Thymus (tissue), 11 donors: ENCODE measurements around the gene ZNF302. TPM values are rescaled to one million over a fixed set of nuclear protein-coding genes. Genes with fewer than 3 reads are reported as not detected.
A peak's percentile ranks its signal among the peaks of the same experiment; 100 is the strongest.

Experiments used
- DNase-seq, 9 donors: peaks; one replicate each; pipeline ENCODE4 v3.0.0-alpha.2; 2013; ENCODE audit warnings: low spot score in 9 of 9, low read depth in 6 of 9, missing footprints in 1 of 9
- H3K27ac ChIP-seq, 2 donors: one replicate each; pipeline ENCODE4 v1.5.1; 2013; ENCODE audit warnings: control low read depth in 1 of 2, low read depth in 1 of 2, low read length in 1 of 2, mild to moderate bottlenecking in 1 of 2, moderate library complexity in 1 of 2
- H3K27me3 ChIP-seq, 2 donors: one replicate each; pipeline ENCODE4 v1.5.1; 2013; ENCODE audit warnings: low read length in 1 of 2; ENCODE audit not compliant: control insufficient read depth in 2 of 2, insufficient read depth in 1 of 2
- H3K36me3 ChIP-seq, 2 donors: one replicate each; pipeline ENCODE4 v1.5.1; 2013; ENCODE audit warnings: low read length in 1 of 2, mild to moderate bottlenecking in 1 of 2, moderate library complexity in 1 of 2; ENCODE audit not compliant: control insufficient read depth in 2 of 2, insufficient read depth in 2 of 2
- H3K4me1 ChIP-seq, 2 donors: one replicate each; pipeline ENCODE4 v1.5.1; 2013; ENCODE audit warnings: low read length in 2 of 2; ENCODE audit not compliant: control insufficient read depth in 2 of 2, insufficient read depth in 2 of 2
- H3K4me3 ChIP-seq, 2 donors: one replicate each; pipeline ENCODE4 v1.5.1; 2013; ENCODE audit warnings: low read length in 2 of 2, control low read depth in 1 of 2, mild to moderate bottlenecking in 1 of 2
- H3K9me3 ChIP-seq, 2 donors: one replicate each; pipeline ENCODE4 v1.5.1; 2013; ENCODE audit warnings: low read length in 1 of 2, mild to moderate bottlenecking in 1 of 2; ENCODE audit not compliant: control insufficient read depth in 2 of 2, insufficient read depth in 1 of 2
- WGBS: extraction: QIAGEN DNeasy Blood & Tissue Kit; methylation state at CpG from one replicate; pipeline ENCODE4 v1.1.7; 2013; 5-methylcytosine and 5-hydroxymethylcytosine counted together
- polyA plus RNA-seq: library from polyadenylated mRNA; stranded (reverse); fragments of 200-250 nt; gene quantifications from one replicate; pipeline ENCODE4 v1.2.3, GENCODE V29; 2013
- total RNA-seq: library from RNA; stranded (reverse); fragments of 120-200 nt; gene quantifications from one replicate; pipeline ENCODE4 v1.2.4, GENCODE V29; 2013
- donor health status: healthy.

The ZNF302 gene
- total and polyA plus RNA-seq, 2 donors, result 32.7 to 44.4 TPM

DNA sequence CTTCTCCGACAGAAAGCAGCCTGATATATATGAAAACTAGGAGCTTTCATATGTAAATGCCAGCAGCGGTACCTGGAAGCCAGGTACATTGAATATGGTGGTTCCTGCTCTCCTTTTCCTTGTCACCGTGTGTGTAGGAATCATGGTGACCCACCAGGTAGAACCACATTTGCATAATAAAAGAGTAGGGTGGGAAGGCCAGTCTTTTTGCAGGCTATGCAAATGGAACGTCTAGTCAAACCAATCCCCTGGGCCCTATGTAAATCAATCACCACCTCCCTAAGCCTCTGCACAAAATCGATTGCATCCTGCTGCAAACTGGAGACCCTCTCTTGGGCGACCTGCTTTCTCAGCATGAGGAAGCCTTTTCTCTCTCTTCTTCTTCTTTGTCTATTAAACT lies 34.4 kb downstream of the ZNF302 start:
- no peaks in the 10 kb centered on the region for H3K4me1 ChIP-seq
- DNase-seq, result no peak

DNA sequence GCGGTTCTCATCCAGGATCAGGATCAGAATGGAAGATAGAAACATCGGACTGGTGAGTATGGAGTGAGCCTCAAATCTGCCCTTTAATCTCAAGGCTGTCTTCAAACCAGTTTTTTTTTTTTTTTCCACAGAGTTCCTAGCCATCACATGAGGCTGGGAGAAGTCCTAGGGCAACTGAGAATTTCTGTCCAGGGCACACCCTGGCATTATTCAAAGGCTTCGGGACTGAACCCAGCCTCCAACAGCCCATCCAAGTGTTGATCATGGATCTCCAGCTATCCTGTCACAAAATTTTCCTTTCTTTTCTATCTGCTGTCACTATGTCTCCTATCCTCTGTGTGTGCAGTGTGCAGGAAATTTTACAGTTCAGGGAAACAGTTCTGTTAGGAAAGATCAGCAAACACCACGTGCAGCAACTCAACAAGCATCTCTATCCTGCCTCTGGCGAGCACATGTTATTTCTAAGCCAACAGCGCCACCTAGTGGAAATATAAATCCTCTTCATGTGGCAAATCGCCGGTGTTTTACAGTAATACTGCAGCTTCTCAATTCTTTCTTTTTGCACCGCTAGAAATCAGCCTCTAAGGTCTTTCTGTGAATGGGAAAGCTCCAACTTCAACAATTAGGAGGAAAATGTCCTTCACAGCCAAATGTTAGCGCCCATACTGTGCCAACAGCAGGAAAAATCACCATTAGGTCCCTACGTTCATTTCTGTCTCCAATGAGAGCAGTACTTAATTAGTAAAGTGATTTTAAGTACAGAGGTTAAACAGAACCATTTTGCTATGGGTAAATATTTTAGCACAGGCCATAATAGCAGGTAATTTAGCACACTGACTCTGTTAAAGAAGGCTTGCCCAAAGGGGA lies 35.1 kb downstream of the ZNF302 start:
- 41% methylated on average over 11 of the region's 11 CpGs for WGBS
- Histone ChIP-seq H3K4me1 (no peaks in the 10 kb centered on the region), H3K4me3 (no peak overlapping the region), H3K27ac (no peak overlapping the region), H3K9me3 (peaks cover 1 to 10% of the 10 kb centered on the region in 2 donors), H3K36me3 (no peaks in the 10 kb centered on the region), H3K27me3 (no peaks in the 10 kb centered on the region)
- DNase-seq, result peak; percentile 19 to 68 (median 42)

More for the DNA sequence above, 34.4 kb downstream of the ZNF302 start:
- H3K27me3 ChIP-seq, result no peaks in the 10 kb centered on the region
- no peak overlapping the region for H3K4me3 ChIP-seq
- peaks cover 1 to 12% of the 10 kb centered on the region in 2 donors for H3K9me3 ChIP-seq
- WGBS, result 70% methylated on average over 6 of the region's 6 CpGs
- no peak overlapping the region for H3K27ac ChIP-seq
- no peaks in the 10 kb centered on the region for H3K36me3 ChIP-seq

DNA sequence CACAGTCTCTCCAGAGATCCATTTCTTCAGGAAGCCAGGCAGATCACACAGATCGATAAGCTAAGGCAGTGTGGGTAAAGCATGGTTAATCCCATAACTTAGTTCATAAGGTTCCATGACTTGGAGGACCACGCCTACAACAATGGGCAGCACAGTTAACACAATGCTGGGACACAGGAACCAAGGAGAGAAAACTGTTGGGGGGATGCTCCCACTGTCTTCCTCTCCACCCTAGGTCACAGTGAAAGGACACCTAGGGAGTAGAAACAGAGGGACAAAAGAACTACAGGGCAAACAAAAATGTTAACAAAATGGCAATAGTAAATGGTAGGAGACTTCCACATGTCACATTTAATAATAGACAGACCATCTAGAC lies 35.8 kb downstream of the ZNF302 start:
- H3K4me3 ChIP-seq, result no peak overlapping the region

DNA sequence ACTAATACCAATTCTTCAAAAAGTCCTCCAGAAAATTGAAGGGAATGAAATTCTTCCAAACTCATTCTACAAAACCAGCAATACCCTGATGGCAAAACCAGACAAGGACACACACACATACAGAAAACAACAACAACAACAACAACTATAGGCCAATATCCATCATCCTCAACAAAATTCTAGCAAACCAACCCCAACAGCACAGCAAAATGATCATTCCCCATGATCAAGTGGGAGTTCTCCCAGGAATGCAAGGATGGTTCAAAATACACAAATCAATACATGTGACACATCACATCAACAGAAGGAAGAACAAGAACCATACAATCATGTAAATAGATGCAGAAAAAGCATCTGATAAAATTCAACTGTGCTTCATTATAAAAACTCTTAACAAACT lies 37.9 kb downstream of the ZNF302 start:
- H3K27me3 ChIP-seq, result no peaks in the 10 kb centered on the region
- H3K4me3 ChIP-seq, result no peak overlapping the region
- H3K9me3 ChIP-seq, result peaks cover 1 to 8% of the 10 kb centered on the region in 2 donors

More for the DNA sequence above, 35.8 kb downstream of the ZNF302 start:
- no peaks in the 10 kb centered on the region for H3K27me3 ChIP-seq
- peak in 1 of 9 donors; percentile 22 for DNase-seq
- H3K9me3 ChIP-seq, result peaks cover 1 to 8% of the 10 kb centered on the region in 2 donors
- no peak overlapping the region for H3K27ac ChIP-seq
- no peaks in the 10 kb centered on the region for H3K4me1 ChIP-seq
- WGBS, result 88% methylated on average over 2 of the region's 2 CpGs
- H3K36me3 ChIP-seq, result no peaks in the 10 kb centered on the region

DNA sequence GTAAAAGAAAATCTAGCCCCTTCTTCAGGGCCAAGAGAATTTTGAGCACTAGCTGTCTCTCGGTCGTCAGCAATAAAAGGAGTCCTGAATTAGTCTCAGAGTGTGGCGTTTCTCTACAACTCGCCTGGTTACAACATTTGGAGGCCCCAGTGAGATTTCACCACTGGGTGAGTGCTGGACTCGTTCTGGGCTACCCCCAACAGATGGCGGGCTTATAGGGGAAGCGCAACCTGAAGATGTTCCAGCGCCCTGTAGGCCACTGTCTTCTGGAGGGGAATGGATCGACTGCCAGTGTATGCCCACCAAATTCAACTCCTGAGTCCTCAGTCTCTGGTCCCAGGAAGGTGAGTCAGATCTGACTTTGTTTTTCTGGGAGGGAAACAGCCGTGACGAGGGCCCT lies 44.9 kb downstream of the ZNF302 start:
- no peaks in the 10 kb centered on the region for H3K36me3 ChIP-seq
- no peak overlapping the region for H3K27ac ChIP-seq
- H3K4me3 ChIP-seq, result no peak overlapping the region
- no peaks in the 10 kb centered on the region for H3K27me3 ChIP-seq
- DNase-seq, result no peak
- no peaks in the 10 kb centered on the region for H3K4me1 ChIP-seq
- no peaks in the 10 kb centered on the region for H3K9me3 ChIP-seq
- 72% methylated on average over 11 of the region's 11 CpGs for WGBS

More for the DNA sequence above, 37.9 kb downstream of the ZNF302 start:
- no peak for DNase-seq
- H3K27ac ChIP-seq, result no peak overlapping the region
- no peaks in the 10 kb centered on the region for H3K36me3 ChIP-seq
- H3K4me1 ChIP-seq, result no peaks in the 10 kb centered on the region

DNA sequence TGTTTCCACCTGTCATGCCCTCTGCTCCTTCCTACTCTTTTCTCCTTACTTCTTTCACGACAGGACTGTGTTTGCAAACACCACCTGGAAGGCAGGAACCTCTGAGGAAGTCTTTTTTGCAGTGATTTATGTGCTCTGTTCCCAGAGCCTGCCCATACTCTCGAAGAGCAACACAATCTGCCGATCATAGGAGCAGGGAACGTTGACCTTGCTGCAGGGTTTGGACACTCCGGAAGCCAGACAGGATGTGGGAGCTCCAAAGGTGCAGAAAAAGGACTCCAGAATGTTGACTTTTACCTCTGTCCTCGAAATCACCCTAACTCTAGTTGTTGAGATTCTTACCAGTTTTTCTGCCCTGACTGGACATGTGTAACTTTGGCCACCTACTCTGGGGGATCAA lies 47.9 kb downstream of the ZNF302 start:
- 46% methylated on average over 6 of the region's 6 CpGs for WGBS

DNA sequence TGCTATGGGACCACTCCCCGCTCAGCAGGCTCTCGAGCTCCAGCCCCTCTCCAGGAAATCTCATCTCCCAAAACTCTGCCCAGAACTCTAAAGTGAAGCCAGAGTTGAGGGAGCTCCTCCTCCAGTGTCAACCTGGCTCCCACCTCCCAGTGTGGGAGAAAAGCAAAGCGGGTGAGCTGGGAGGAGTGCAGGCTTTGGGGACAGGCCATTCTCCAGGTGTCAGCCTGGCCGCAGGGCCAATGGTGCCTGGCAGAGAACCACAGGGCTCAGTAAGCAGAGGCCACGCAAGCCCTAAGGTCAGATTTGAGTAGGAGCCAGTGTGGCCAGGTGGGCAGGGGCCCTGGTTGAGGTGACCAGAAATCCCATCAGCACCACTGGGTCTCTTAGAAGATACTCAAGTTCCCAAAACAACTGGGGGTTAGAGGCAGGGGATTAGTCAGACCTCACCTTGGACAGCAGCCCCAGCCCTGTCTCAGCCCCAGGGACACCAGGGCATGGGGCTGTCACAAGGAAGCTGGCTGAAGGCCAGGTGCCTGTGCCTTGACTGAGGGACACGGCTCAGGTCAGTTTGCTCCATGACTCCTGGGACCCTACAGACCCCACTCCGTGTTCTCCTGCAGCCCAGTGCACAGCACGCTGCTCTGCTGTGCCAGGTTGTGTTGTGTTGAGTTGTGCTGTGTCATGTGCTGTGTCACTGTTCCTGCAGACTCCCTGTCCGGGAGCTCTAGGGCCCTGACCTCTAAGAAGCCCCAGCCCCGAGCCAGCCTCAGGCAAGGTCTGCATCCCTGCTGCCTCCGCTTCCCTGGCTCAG lies 53.7 kb downstream of the ZNF302 start:
- Histone ChIP-seq H3K36me3 (peaks cover 5 to 6% of the 10 kb centered on the region in 2 donors), H3K9me3 (no peaks in the 10 kb centered on the region), H3K4me1 (peaks cover 5 to 11% of the 10 kb centered on the region in 2 donors), H3K27me3 (no peaks in the 10 kb centered on the region), H3K27ac (no peak overlapping the region), H3K4me3 (no peak overlapping the region)
- DNase-seq, result no peak
- WGBS, result 95% methylated on average over 11 of the region's 11 CpGs

More for the DNA sequence above, 47.9 kb downstream of the ZNF302 start:
- H3K9me3 ChIP-seq, result no peaks in the 10 kb centered on the region
- H3K27me3 ChIP-seq, result no peaks in the 10 kb centered on the region
- no peak overlapping the region for H3K4me3 ChIP-seq
- H3K36me3 ChIP-seq, result no peaks in the 10 kb centered on the region
- no peak for DNase-seq
- H3K4me1 ChIP-seq, result no peaks in the 10 kb centered on the region
- H3K27ac ChIP-seq, result no peak overlapping the region

DNA sequence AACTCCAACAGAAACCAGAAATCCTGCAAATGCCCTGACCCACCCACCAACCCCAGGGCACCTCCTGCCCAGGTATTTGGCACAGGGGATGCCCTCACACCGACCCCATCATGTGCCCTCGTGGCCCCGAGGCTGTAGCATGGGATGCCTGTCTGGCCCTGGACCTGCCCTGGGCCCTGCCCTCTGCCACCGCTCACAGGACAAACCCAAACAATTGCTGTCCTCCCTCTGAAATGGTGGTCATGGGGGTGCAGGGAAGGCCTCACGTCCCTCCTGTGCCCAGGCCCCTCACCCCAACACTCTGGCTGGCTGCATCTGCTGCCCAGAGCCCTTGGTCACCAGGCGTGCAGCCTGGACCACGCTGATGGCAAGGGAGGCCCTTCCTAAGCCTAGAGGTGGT lies 54.5 kb downstream of the ZNF302 start:
- Histone ChIP-seq H3K27me3 (no peaks in the 10 kb centered on the region), H3K27ac (no peak overlapping the region), H3K4me1 (peaks cover 5 to 11% of the 10 kb centered on the region in 2 donors), H3K9me3 (no peaks in the 10 kb centered on the region), H3K4me3 (no peak overlapping the region), H3K36me3 (peaks cover 5 to 6% of the 10 kb centered on the region in 2 donors)
- no peak for DNase-seq
- 83% methylated on average over 7 of the region's 7 CpGs for WGBS

DNA sequence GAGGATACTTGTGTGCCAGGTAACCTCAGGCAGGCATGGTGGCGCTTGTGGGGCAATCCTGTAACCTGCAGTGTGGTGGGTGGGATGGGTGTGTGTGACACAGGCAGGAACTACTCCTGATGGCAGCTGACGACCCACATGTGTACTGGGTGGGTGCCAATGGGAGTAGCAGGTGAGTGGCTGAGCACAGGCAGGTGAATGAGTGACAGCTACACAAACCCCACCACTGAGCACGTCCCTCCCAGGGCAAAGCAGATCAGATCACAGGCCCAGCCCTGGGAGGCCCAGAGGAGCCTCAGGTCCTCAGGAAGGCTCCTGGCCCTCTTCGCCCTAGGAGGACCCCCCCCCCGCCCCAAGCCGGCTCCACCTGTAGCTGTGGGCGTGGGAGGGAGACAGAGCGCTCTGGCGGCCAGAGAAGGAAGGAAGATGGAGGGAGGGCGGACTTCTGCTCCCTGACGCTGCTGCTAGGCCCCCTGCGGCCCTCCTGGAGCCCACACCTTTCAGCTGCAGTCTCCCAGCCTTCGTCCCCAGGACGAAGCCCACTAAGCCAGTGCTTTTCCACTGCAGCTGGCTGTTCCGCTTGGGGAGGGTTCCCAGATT lies 55.2 kb downstream of the ZNF302 start:
- H3K27ac ChIP-seq, result no peak overlapping the region
- WGBS, result 36% methylated on average over 15 of the region's 15 CpGs
- H3K4me1 ChIP-seq, result peaks cover 5 to 11% of the 10 kb centered on the region in 2 donors
- H3K27me3 ChIP-seq, result no peaks in the 10 kb centered on the region
- no peaks in the 10 kb centered on the region for H3K9me3 ChIP-seq
- DNase-seq, result no peak
- peak overlapping the region; percentile 69 to 77 for H3K4me3 ChIP-seq
- peaks cover 5 to 6% of the 10 kb centered on the region in 2 donors for H3K36me3 ChIP-seq
